ENCODE results near the gene TSHR. TPM values are rescaled to one million over a fixed set of nuclear protein-coding genes. Genes with fewer than 3 reads are reported as not detected.

The TSHR gene
- total and polyA plus RNA-seq, 11 donors = not detected

DNA sequence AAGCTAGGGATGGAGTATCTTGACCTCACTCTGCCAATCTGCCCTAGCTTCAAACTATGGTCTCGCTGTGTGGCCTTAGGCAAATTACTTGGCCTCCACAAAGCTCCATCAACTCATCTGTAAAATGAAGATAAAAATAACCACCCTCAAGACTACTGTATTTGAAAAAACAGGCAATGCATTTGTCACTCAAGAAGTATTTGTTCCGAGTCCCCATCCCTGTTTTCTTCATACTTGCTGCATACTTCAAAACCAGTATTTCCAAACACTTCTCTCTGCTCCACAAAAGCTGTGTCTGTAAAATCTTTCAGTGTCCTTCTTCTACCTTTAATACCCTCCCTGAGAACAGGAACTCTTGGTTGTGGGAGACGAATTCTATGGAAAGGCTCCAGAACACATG, 217.5 kb downstream of the TSHR start:
- 86 to 90% (median 87%) methylated on average over 3 of the region's 3 CpGs for WGBS, 4 donors
- H3K27ac ChIP-seq = no peak overlapping the region

GRCh38 chr14:81176241-81176640, 220.8 kb downstream of the TSHR start:
- intact Hi-C loops (cut with DNase I) = loop anchor here in 3 of 10 donors (5.0 to 10.0 kb wide), 3 partner anchors 221 to 234 kb away; partner anchors contain the start of genes CEP128 (in 2 of the 3) and TSHR (in 1 of the 3)
- H3K4me1 ChIP-seq = peaks cover 0 to 41% (median 2%) of the 10 kb centered on the region in 12 donors
- WGBS, 4 donors = 87 to 96% (median 93%) methylated on average over 3 of the region's 3 CpGs
- peak in 4 of 5 donors; percentile 25 to 60 (median 34) for DNase-seq
- H3K27me3 ChIP-seq = no peaks in the 10 kb centered on the region
- peak overlapping the region in 1 of 12 donors; percentile 77 for H3K27ac ChIP-seq
- peak in 2 of 4 donors; percentile 55 to 68 for ATAC-seq
- H3K9me3 ChIP-seq = no peaks in the 10 kb centered on the region
- TF ChIP-seq POLR2A (IDR thresholded peaks at IDR 0.05) = no peak
- TF ChIP-seq, protein P1, sequence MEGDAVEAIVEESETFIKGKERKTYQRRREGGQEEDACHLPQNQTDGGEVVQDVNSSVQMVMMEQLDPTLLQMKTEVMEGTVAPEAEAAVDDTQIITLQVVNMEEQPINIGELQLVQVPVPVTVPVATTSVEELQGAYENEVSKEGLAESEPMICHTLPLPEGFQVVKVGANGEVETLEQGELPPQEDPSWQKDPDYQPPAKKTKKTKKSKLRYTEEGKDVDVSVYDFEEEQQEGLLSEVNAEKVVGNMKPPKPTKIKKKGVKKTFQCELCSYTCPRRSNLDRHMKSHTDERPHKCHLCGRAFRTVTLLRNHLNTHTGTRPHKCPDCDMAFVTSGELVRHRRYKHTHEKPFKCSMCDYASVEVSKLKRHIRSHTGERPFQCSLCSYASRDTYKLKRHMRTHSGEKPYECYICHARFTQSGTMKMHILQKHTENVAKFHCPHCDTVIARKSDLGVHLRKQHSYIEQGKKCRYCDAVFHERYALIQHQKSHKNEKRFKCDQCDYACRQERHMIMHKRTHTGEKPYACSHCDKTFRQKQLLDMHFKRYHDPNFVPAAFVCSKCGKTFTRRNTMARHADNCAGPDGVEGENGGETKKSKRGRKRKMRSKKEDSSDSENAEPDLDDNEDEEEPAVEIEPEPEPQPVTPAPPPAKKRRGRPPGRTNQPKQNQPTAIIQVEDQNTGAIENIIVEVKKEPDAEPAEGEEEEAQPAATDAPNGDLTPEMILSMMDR (IDR thresholded peaks at IDR 0.05) = no peak
- H3K4me3 ChIP-seq = no peak overlapping the region
- H3K36me3 ChIP-seq = peaks cover 0 to 27% (median 15%) of the 10 kb centered on the region in 9 donors

More for the DNA sequence above, 217.5 kb downstream of the TSHR start:
- Histone ChIP-seq H3K4me1 (peaks cover 0 to 42% (median 9%) of the 10 kb centered on the region in 12 donors), H3K36me3 (no peaks in the 10 kb centered on the region), H3K9me3 (no peaks in the 10 kb centered on the region), H3K27me3 (no peaks in the 10 kb centered on the region), H3K4me3 (no peak overlapping the region)
- ATAC-seq (no peak), DNase-seq (no peak)
- intact Hi-C loops (cut with DNase I) = loop anchor here in 7 of 10 donors (5.0 to 10.0 kb wide), 6 partner anchors 39 to 228 kb away; partner anchors contain the start of genes CEP128 (in 1 of the 7) and TSHR (in 1 of the 7)
- TF ChIP-seq, protein P1 (IDR thresholded peaks at IDR 0.05) = no peak
- no peak for TF ChIP-seq POLR2A (IDR thresholded peaks at IDR 0.05)

- H3K36me3 ChIP-seq = peaks cover 0 to 29% (median 15%) of the 10 kb centered on the region in 9 donors
- H3K27ac ChIP-seq = peak overlapping the region in 3 of 12 donors; percentile 2 to 77 (median 33)
- no peaks in the 10 kb centered on the region for H3K27me3 ChIP-seq
- intact Hi-C loops (cut with DNase I) = loop anchor here in 3 of 10 donors (5.0 to 10.0 kb wide), 3 partner anchors 222 to 235 kb away; partner anchors contain the start of genes CEP128 (in 2 of the 3) and TSHR (in 1 of the 3)
- peaks cover 0 to 40% (median 4%) of the 10 kb centered on the region in 12 donors for H3K4me1 ChIP-seq
- DNase-seq (no peak), ATAC-seq (no peak)
- TF ChIP-seq POLR2A (IDR thresholded peaks at IDR 0.05) = no peak
- TF ChIP-seq, protein P1 (IDR thresholded peaks at IDR 0.05) = no peak
- no peaks in the 10 kb centered on the region for H3K9me3 ChIP-seq
- WGBS, 4 donors = 86 to 92% (median 88%) methylated on average over 1 of the region's 1 CpG
- peak overlapping the region in 7 of 12 donors; percentile 4 to 39 (median 13) for H3K4me3 ChIP-seq
These were observed 221.8 kb downstream of the TSHR start for GRCh38 chr14:81177225-81177624.

DNA sequence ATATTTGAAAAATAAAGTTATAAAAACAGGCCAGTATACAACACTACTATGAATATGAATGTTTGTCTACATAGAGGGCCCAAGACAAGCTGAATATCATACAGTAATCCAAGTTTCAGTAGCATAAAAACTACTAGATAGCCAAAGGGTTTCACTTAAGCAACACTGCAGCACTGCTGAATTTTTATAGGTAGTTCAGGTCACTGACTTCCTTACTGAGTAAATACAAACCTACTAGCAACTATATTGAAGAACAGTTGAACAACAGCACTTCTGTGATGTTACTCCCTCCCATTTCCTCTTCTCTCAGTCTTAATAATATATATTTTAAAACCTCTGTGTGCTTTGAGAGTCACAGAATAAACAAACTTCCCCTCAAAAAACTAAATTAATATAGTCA, 222.6 kb downstream of the TSHR start:
- ATAC-seq (no peak), DNase-seq (no peak)
- peaks cover 0 to 32% (median 16%) of the 10 kb centered on the region in 9 donors for H3K36me3 ChIP-seq
- H3K4me1 ChIP-seq = peaks cover 0 to 48% (median 5%) of the 10 kb centered on the region in 12 donors
- H3K27me3 ChIP-seq = no peaks in the 10 kb centered on the region
- H3K9me3 ChIP-seq = no peaks in the 10 kb centered on the region
- H3K4me3 ChIP-seq = peak overlapping the region in 2 of 12 donors; percentile 27 to 39
- TF ChIP-seq, protein P1 (IDR thresholded peaks at IDR 0.05) = no peak
- no peak for TF ChIP-seq POLR2A (IDR thresholded peaks at IDR 0.05)
- intact Hi-C loops (cut with DNase I) = loop anchor here in 3 of 10 donors (5.0 to 10.0 kb wide), 3 partner anchors 223 to 236 kb away; partner anchors contain the start of genes CEP128 (in 2 of the 3) and TSHR (in 1 of the 3)
- peak overlapping the region in 3 of 12 donors; percentile 2 to 77 (median 33) for H3K27ac ChIP-seq

All from heart left ventricle (tissue), 16 donors.